CD8-positive, alpha-beta memory T cell (primary cell): ENCODE measurements around the gene FRY. TPM values are rescaled to one million over a fixed set of nuclear protein-coding genes. Genes with fewer than 3 reads are reported as not detected.
A peak's percentile ranks its signal among the peaks of the same experiment; 100 is the strongest.

Experiments used
- CTCF ChIA-PET: fragments of 350-600 bp; sonication (Branson Sonifier 250); formaldehyde crosslinking; loops from one replicate; lab custom pipeline; 2021; ENCODE audit warnings: antibody characterized with exemption; lab: Charles Lee
- POLR2A ChIA-PET: fragments of 350-600 bp; sonication (Branson Sonifier 250); formaldehyde crosslinking; loops from one replicate; lab custom pipeline; 2021; ENCODE audit warnings: antibody characterized with exemption; lab: Charles Lee
- DNase-seq, 5 donors: peaks; one replicate each; pipeline versions ENCODE4 v3.0.0 to v3.0.0-alpha.2; 2020 to 2022; ENCODE audit warnings: mixed read lengths in 1 of 5
- H3K27ac ChIP-seq: one replicate; pipeline ENCODE4 v1.7.0; 2013; ENCODE audit warnings: low read depth, mild to moderate bottlenecking, low read length, moderate library complexity
- H3K27me3 ChIP-seq: 2 replicates; pipeline ENCODE4 v1.7.0; 2013; ENCODE audit warnings: low read length, mild to moderate bottlenecking; ENCODE audit not compliant: insufficient read depth, poor library complexity, severe bottlenecking
- H3K36me3 ChIP-seq: 2 replicates; pipeline ENCODE4 v1.7.0; 2013; ENCODE audit warnings: mild to moderate bottlenecking, low read length, moderate library complexity; ENCODE audit not compliant: insufficient read depth
- H3K4me1 ChIP-seq: 2 replicates; pipeline ENCODE4 v1.7.0; 2013; ENCODE audit warnings: mild to moderate bottlenecking, low read length, moderate library complexity; ENCODE audit not compliant: insufficient read depth
- H3K4me3 ChIP-seq: 2 replicates; pipeline ENCODE4 v1.7.0; 2013; ENCODE audit warnings: mild to moderate bottlenecking, low read length
- H3K9me3 ChIP-seq: 2 replicates; pipeline ENCODE4 v1.7.0; 2013; ENCODE audit warnings: mild to moderate bottlenecking, low read length
- H3K27ac Mint-ChIP-seq, 8 donors: one replicate each; pipeline ENCODE4 v1.8.0; 2020 to 2021; ENCODE audit warnings: mixed read lengths in 8 of 8, mild to moderate bottlenecking in 6 of 8, inconsistent platforms in 3 of 8, moderate library complexity in 3 of 8
- H3K27me3 Mint-ChIP-seq, 2 donors: one replicate each; pipeline ENCODE4 v1.8.0; 2020 to 2021; ENCODE audit warnings: mixed read lengths in 2 of 2, mild to moderate bottlenecking in 1 of 2, moderate library complexity in 1 of 2
- H3K36me3 Mint-ChIP-seq, 3 donors: one replicate each; pipeline ENCODE4 v1.8.0; 2020 to 2021; ENCODE audit warnings: mixed read lengths in 3 of 3, inconsistent platforms in 1 of 3, mild to moderate bottlenecking in 1 of 3
- H3K4me1 Mint-ChIP-seq, 3 donors: one replicate each; pipeline ENCODE4 v1.8.0; 2020 to 2021; ENCODE audit warnings: mixed read lengths in 3 of 3, inconsistent platforms in 1 of 3, mild to moderate bottlenecking in 1 of 3
- H3K4me3 Mint-ChIP-seq, 7 donors: one replicate each; pipeline ENCODE4 v1.8.0; 2020 to 2021; ENCODE audit warnings: mixed read lengths in 7 of 7, mild to moderate bottlenecking in 6 of 7, moderate library complexity in 4 of 7, inconsistent platforms in 2 of 7
- H3K9me3 Mint-ChIP-seq, 5 donors: one replicate each; pipeline ENCODE4 v1.8.0; 2020 to 2022; ENCODE audit warnings: mixed read lengths in 5 of 5, mild to moderate bottlenecking in 3 of 5, moderate library complexity in 2 of 5, inconsistent platforms in 1 of 5
- polyA plus RNA-seq: library from polyadenylated mRNA; unstranded; fragments of 300-500 nt; fragmentation: Illumina TruSeq; gene quantifications from one replicate; pipeline ENCODE4 v1.2.3, GENCODE V29; 2021
- total RNA-seq, 2 experiments: library from RNA; stranded (reverse); gene quantifications; one replicate each; pipeline ENCODE4 v1.2.3, GENCODE V29; 2021

FRY gene
- total and polyA plus RNA-seq, 3 experiments from 2014 or later = 0.53 to 1.5 (median 0.72) TPM

- ChIA-PET POLR2A (no interaction called here), CTCF (no interaction called here)
- H3K4me1 Mint-ChIP-seq = peaks cover 12 to 15% (median 15%) of the 10 kb centered on the region in 3 donors
- DNase-seq = no peak
- no peak overlapping the region for H3K27ac Mint-ChIP-seq
- H3K36me3 Mint-ChIP-seq = no peaks in the 10 kb centered on the region
- no peak overlapping the region for H3K4me3 Mint-ChIP-seq
- Histone ChIP-seq H3K27me3 (no peaks in the 10 kb centered on the region), H3K27ac (no peak overlapping the region), H3K9me3 (no peaks in the 10 kb centered on the region), H3K4me3 (no peak overlapping the region), H3K36me3 (no peaks in the 10 kb centered on the region), H3K4me1 (no peaks in the 10 kb centered on the region)
- no peaks in the 10 kb centered on the region for H3K9me3 Mint-ChIP-seq
- H3K27me3 Mint-ChIP-seq = peaks cover 3 to 43% of the 10 kb centered on the region in 2 donors
Measured at GRCh38 chr13:32028711-32029110, 2.9 kb upstream of the FRY start.

GRCh38 chr13:32029684-32030083, 1.9 kb upstream of the FRY start:
- Histone ChIP-seq H3K9me3 (no peaks in the 10 kb centered on the region), H3K4me3 (no peak overlapping the region), H3K27ac (no peak overlapping the region), H3K27me3 (no peaks in the 10 kb centered on the region), H3K4me1 (no peaks in the 10 kb centered on the region), H3K36me3 (no peaks in the 10 kb centered on the region)
- peak overlapping the region in 1 of 8 donors; percentile 26 for H3K27ac Mint-ChIP-seq
- POLR2A ChIA-PET = no interaction called here
- peaks cover 12 to 15% (median 15%) of the 10 kb centered on the region in 3 donors for H3K4me1 Mint-ChIP-seq
- no peak overlapping the region for H3K4me3 Mint-ChIP-seq
- H3K27me3 Mint-ChIP-seq = peaks cover 7 to 53% of the 10 kb centered on the region in 2 donors
- CTCF ChIA-PET = no interaction called here
- no peaks in the 10 kb centered on the region for H3K9me3 Mint-ChIP-seq
- no peaks in the 10 kb centered on the region for H3K36me3 Mint-ChIP-seq
- no peak for DNase-seq

DNA sequence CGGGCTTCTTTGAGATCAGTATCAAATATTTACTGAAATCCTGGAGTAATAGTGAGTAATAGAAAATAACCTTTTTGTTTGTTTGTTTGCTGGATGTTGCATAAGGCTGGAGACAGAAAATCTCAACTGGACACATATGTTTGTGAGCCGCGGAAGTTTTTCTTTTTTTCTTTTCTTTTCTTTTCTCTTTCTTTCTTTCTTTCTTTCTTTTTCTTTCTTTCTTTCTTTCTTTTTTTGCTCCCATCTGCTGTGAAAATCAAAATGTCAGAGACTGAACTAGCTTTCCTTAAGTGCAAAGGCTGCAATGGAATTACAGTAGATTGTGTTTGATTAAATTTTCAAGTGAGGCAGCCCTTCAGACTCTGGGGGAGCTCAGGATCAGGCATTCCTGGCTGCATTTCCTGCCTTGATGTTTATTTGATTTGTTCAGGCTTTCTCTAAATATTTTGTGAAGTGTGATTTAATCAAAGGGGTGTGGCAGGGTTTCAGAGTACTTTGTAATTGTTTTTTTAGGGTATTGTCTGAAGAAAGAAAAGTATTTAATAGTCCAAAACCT, 319 bp downstream of the FRY start:
- POLR2A ChIA-PET = interaction anchor here (0.5 kb wide), 1 partner anchor 368 kb away, joined by 3 read pairs; no protein-coding TSS in a partner anchor

GRCh38 chr13:32032759-32033158, 1.2 kb downstream of the FRY start:
- H3K27me3 Mint-ChIP-seq = peaks cover 7 to 62% of the 10 kb centered on the region in 2 donors
- no peak overlapping the region for H3K27ac Mint-ChIP-seq
- no peak overlapping the region for H3K27ac ChIP-seq
- H3K9me3 Mint-ChIP-seq = no peaks in the 10 kb centered on the region
- POLR2A ChIA-PET = no interaction called here
- H3K4me3 Mint-ChIP-seq = peak overlapping the region in 6 of 7 donors; percentile 20 to 90 (median 57)
- peaks cover 12 to 15% (median 15%) of the 10 kb centered on the region in 3 donors for H3K4me1 Mint-ChIP-seq
- CTCF ChIA-PET = no interaction called here
- no peaks in the 10 kb centered on the region for H3K36me3 ChIP-seq
- H3K36me3 Mint-ChIP-seq = no peaks in the 10 kb centered on the region
- no peaks in the 10 kb centered on the region for H3K9me3 ChIP-seq
- DNase-seq = no peak
- H3K27me3 ChIP-seq = no peaks in the 10 kb centered on the region
- no peak overlapping the region for H3K4me3 ChIP-seq
- H3K4me1 ChIP-seq = no peaks in the 10 kb centered on the region

More for the DNA sequence above, 319 bp downstream of the FRY start:
- no peaks in the 10 kb centered on the region for H3K36me3 ChIP-seq
- H3K4me1 ChIP-seq = no peaks in the 10 kb centered on the region
- H3K9me3 Mint-ChIP-seq = no peaks in the 10 kb centered on the region
- H3K9me3 ChIP-seq = no peaks in the 10 kb centered on the region
- H3K4me1 Mint-ChIP-seq = peaks cover 12 to 15% (median 15%) of the 10 kb centered on the region in 3 donors
- H3K4me3 ChIP-seq = peak overlapping the region; percentile 59
- CTCF ChIA-PET = interaction anchor here (1.3 kb wide), 1 partner anchor 7 kb away, joined by 3 read pairs; no protein-coding TSS in a partner anchor
- H3K27ac Mint-ChIP-seq = peak overlapping the region in 6 of 8 donors; percentile 42 to 84 (median 68)
- H3K27ac ChIP-seq = no peak overlapping the region
- H3K4me3 Mint-ChIP-seq = peak overlapping the region; percentile 81 to 96 (median 86)
- peaks cover 7 to 62% of the 10 kb centered on the region in 2 donors for H3K27me3 Mint-ChIP-seq
- no peaks in the 10 kb centered on the region for H3K36me3 Mint-ChIP-seq
- no peaks in the 10 kb centered on the region for H3K27me3 ChIP-seq
- no peak for DNase-seq

- H3K27ac ChIP-seq = no peak overlapping the region
- DNase-seq = no peak
- H3K4me1 Mint-ChIP-seq = peaks cover 12 to 15% (median 15%) of the 10 kb centered on the region in 3 donors
- no peak overlapping the region for H3K27ac Mint-ChIP-seq
- no peaks in the 10 kb centered on the region for H3K9me3 Mint-ChIP-seq
- no peaks in the 10 kb centered on the region for H3K4me1 ChIP-seq
- H3K27me3 ChIP-seq = no peaks in the 10 kb centered on the region
- no peaks in the 10 kb centered on the region for H3K36me3 ChIP-seq
- H3K36me3 Mint-ChIP-seq = no peaks in the 10 kb centered on the region
- ChIA-PET POLR2A (no interaction called here), CTCF (no interaction called here)
- no peaks in the 10 kb centered on the region for H3K9me3 ChIP-seq
- H3K4me3 Mint-ChIP-seq = peak overlapping the region in 1 of 7 donors; percentile 11
- H3K27me3 Mint-ChIP-seq = peaks cover 7 to 56% of the 10 kb centered on the region in 2 donors
- H3K4me3 ChIP-seq = no peak overlapping the region
Measured at GRCh38 chr13:32033744-32034143, 2.2 kb downstream of the FRY start.

DNA sequence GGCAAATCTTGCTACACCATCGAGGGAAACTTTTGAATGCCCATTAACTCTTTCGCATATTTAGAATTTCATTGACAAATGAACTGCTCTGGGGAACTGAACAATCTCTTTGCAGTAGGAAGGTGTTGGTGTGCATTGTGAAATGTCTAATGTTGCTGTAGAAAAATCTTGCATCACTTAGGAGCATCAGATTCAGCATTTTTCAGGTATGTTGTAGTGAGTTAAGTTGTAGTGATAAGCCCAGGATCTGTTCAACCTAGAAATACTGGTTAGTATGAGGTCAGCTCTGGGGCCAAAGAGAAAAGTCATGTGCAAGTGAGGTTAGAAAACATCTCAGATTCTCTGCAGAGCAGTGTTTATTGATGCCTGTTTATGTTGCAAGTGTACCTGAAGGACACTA, 4.1 kb downstream of the FRY start:
- no peak for DNase-seq
- Mint-ChIP-seq H3K4me3 (no peak overlapping the region), H3K9me3 (no peaks in the 10 kb centered on the region), H3K4me1 (peaks cover 9 to 12% (median 11%) of the 10 kb centered on the region in 3 donors), H3K36me3 (no peaks in the 10 kb centered on the region), H3K27ac (no peak overlapping the region), H3K27me3 (peaks cover 7 to 45% of the 10 kb centered on the region in 2 donors)
- H3K4me3 ChIP-seq = no peak overlapping the region
- no peaks in the 10 kb centered on the region for H3K9me3 ChIP-seq
- ChIA-PET POLR2A (no interaction called here), CTCF (no interaction called here)
- no peaks in the 10 kb centered on the region for H3K27me3 ChIP-seq
- no peak overlapping the region for H3K27ac ChIP-seq
- no peaks in the 10 kb centered on the region for H3K36me3 ChIP-seq
- no peaks in the 10 kb centered on the region for H3K4me1 ChIP-seq

GRCh38 chr13:32036126-32036695, 4.6 kb downstream of the FRY start:
- Mint-ChIP-seq H3K4me1 (peaks cover 7 to 10% (median 8%) of the 10 kb centered on the region in 3 donors), H3K27me3 (peaks cover 7 to 43% of the 10 kb centered on the region in 2 donors), H3K27ac (no peak overlapping the region), H3K4me3 (no peak overlapping the region), H3K36me3 (no peaks in the 10 kb centered on the region), H3K9me3 (no peaks in the 10 kb centered on the region)
- H3K9me3 ChIP-seq = no peaks in the 10 kb centered on the region
- POLR2A ChIA-PET = no interaction called here
- no peak overlapping the region for H3K27ac ChIP-seq
- no peaks in the 10 kb centered on the region for H3K36me3 ChIP-seq
- no peak overlapping the region for H3K4me3 ChIP-seq
- H3K4me1 ChIP-seq = no peaks in the 10 kb centered on the region
- CTCF ChIA-PET = no interaction called here
- DNase-seq = no peak
- H3K27me3 ChIP-seq = no peaks in the 10 kb centered on the region

DNA sequence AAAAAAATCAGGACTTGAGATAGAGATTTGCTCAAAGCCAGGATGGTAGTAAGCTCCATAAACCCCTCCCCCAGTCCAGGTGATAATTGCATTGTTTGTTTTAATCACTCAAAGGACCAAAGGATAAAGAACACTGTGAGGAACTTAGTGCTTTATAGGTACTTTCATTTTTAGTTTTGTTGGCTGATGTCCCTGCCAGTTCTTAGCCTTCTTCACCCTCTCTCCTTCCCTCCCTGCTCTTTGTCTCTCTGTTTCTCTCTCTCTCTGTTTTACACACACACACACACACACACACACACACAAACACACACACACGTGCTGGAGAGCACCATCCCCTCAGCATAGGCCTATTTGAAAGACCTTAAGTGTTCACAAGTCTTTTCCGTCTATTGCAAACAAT, 5.2 kb downstream of the FRY start:
- H3K36me3 ChIP-seq = no peaks in the 10 kb centered on the region
- H3K27me3 Mint-ChIP-seq = peaks cover 7 to 41% of the 10 kb centered on the region in 2 donors
- POLR2A ChIA-PET = no interaction called here
- CTCF ChIA-PET = no interaction called here
- no peaks in the 10 kb centered on the region for H3K27me3 ChIP-seq
- no peak overlapping the region for H3K27ac Mint-ChIP-seq
- no peak for DNase-seq
- no peak overlapping the region for H3K27ac ChIP-seq
- H3K9me3 ChIP-seq = no peaks in the 10 kb centered on the region
- H3K4me3 Mint-ChIP-seq = peak overlapping the region in 2 of 7 donors; percentile 5 to 10
- peaks cover 4 to 6% (median 5%) of the 10 kb centered on the region in 3 donors for H3K4me1 Mint-ChIP-seq
- no peaks in the 10 kb centered on the region for H3K36me3 Mint-ChIP-seq
- H3K4me1 ChIP-seq = no peaks in the 10 kb centered on the region
- H3K9me3 Mint-ChIP-seq = no peaks in the 10 kb centered on the region
- no peak overlapping the region for H3K4me3 ChIP-seq
